ENCODE measurements around the gene IAPP.

Gene IAPP

GRCh38 chr12:21337453-21337852 lies 35.2 kb upstream of the IAPP start:
- no peak for TF ChIP-seq CTCF (IDR thresholded peaks at IDR 0.05)
- TF ChIP-seq ZFX (IDR thresholded peaks at IDR 0.05; ENCODE audit: borderline replicate concordance) = no peak
- no peak overlapping the region for H3K27ac ChIP-seq

DNA sequence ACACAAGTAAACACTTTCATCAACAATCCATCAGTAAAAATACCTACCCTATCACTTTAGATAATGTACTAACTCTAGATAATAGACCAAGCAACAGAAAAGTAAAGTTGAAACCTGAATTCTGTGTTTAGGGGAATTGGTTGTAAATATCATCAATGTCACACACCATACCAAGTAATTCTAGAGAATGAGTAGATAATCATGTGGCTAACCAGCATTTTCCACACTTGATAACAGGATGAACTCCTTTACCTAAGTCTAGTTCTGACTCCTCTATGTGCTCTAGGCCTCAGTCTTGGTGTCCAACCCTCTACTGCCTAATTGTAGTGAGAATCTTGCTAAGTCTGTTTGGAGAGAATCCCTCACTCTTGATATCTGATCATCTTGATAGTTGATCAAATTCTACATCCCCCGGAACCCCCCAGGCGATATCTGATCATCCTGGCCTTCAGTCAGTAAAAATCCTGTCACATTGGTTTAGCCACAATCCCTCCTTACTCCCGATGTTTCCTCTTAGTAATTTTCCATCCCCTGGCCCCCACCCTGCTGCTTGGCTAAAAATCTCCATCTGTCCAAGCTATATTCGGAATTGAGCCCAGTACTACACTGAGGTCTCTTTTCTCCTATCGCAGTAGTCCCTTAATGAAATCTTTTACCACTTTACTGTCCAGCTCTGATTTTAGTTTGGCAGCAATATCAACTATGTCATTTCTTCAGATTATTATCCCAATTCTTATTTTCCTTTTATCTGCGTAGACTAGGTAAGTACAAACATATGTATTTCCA lies 34.5 kb upstream of the IAPP start:
- H3K27ac ChIP-seq = no peak overlapping the region
- TF ChIP-seq ZFX (IDR thresholded peaks at IDR 0.05; ENCODE audit: borderline replicate concordance) (no peak), CTCF (IDR thresholded peaks at IDR 0.05) (no peak)

DNA sequence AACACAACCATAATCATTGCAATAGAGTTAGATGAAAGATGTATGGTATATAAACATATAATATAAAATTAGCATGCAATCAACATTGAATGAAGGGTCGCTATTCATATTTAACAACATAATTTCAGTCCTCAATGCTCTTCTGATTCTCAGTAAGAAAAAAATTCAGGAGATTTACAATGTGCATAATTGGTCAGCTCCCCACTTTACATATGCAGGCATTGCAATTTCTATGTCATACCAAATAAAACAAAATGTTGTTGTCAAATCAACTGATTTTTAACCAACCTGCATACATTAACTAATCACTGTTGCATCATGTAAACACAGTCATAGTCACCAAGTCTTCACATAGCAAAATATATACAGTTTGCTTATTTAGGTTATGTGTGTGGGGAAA lies 32.8 kb upstream of the IAPP start:
- TF ChIP-seq ZFX (IDR thresholded peaks at IDR 0.05; ENCODE audit: borderline replicate concordance) = no peak
- TF ChIP-seq CTCF (IDR thresholded peaks at IDR 0.05) = no peak

GRCh38 chr12:21340403-21340802 lies 32.3 kb upstream of the IAPP start:
- no peak overlapping the region for H3K27ac ChIP-seq
- no peak for TF ChIP-seq CTCF (IDR thresholded peaks at IDR 0.05)
- TF ChIP-seq ZFX (IDR thresholded peaks at IDR 0.05; ENCODE audit: borderline replicate concordance) = no peak

More for the DNA sequence above, 32.8 kb upstream of the IAPP start:
- no peak overlapping the region for H3K27ac ChIP-seq

DNA sequence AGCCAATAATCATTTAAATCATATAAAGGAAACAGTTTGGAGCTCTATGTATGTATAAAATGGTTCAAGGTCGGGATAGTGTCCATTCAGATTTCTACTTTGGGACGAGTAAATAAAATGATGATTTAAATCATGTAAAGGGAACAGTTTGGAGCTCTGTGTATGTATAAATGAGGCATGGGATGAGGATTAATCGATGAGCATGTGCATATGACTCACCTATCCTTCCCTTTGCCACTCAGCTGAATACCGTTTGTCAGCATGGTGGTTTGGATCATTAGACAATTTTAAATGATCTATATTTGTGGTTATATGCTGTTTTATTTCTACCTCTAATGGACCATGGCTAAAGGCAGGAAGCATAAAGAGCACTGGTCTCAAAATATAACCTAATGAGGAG lies 30.9 kb upstream of the IAPP start:
- no peak for TF ChIP-seq ZFX (IDR thresholded peaks at IDR 0.05; ENCODE audit: borderline replicate concordance)
- no peak for TF ChIP-seq CTCF (IDR thresholded peaks at IDR 0.05)

GRCh38 chr12:21343636-21344035 lies 29.1 kb upstream of the IAPP start:
- H3K27ac ChIP-seq = no peak overlapping the region
- TF ChIP-seq CTCF (IDR thresholded peaks at IDR 0.05) (no peak), ZFX (IDR thresholded peaks at IDR 0.05; ENCODE audit: borderline replicate concordance) (no peak)

More for the DNA sequence above, 30.9 kb upstream of the IAPP start:
- no peak overlapping the region for H3K27ac ChIP-seq

DNA sequence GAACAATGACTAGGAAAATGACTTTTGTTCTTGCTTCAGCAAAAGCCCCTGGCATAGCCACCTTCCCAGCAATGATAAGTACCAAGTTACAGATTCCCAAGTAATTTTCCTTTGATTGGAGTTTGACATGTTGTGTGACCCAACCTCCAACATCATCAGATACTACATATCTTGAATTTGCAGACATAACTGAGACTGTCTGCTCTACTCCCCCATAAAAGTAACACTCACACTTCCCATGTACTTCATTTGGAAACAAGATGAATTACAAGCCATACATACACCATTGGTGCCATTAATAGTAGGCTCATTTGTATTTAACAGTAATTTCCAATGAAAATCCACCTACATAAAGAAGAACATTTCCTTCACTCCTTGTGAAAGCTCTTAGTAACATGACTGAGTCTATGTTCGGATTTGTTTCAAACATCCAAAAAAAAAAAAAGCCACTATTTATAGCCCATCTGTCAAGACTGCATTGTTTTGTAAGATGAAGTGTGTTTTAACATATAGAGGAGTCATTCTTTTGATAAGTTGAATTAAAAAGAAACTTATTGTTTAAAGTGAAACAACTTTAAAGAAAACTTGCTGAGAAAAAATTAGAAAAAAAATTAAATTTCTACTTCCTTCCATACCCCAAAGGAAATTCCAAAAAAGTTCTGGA lies 26.0 kb upstream of the IAPP start:
- H3K27ac ChIP-seq = no peak overlapping the region
- TF ChIP-seq CTCF (IDR thresholded peaks at IDR 0.05) (no peak), ZFX (IDR thresholded peaks at IDR 0.05; ENCODE audit: borderline replicate concordance) (no peak)
